A673 (cell line): ENCODE data around the gene TRAPPC10.

Experiments used
- EZH2 ChIP-seq: fragments of 200-600 bp; sonication (generic); IDR thresholded peaks from 2 replicates; pipeline ENCODE4 v1.6.1; 2017; ENCODE audit warnings: borderline replicate concordance, low read depth, mild to moderate bottlenecking, mixed read lengths, antibody characterized with exemption, low read length; ENCODE audit not compliant: poor library complexity, severe bottlenecking
- TF ChIP-seq, protein P1 (sequence below): fragments of 300-800, 200-600 bp; sonication (generic); conservative IDR thresholded peaks from 2 replicates; pipeline ENCODE4 v1.5.1; 2017; ENCODE audit warnings: low read depth, mild to moderate bottlenecking, antibody characterized with exemption, low read length, moderate library complexity, mixed read lengths

DNA sequence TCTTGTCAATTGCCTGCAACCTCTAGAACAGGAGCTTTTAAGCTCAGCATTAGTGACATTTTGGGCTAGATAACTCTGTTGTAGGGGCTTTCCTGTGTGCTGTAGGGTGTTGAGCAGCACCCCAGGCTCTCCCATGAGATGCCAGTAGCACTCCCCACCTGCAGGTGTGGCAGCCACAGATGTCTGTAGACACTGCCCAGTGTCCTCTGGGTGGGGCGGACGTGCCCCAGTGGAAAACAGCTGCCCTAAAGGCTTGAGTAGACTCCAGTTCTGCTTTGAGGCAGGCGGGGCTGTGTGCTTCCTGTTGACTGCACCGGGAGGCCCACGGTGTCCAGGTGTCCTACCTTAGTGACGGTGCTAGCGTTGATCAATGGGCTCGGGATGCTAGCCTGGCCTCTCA, 78.2 kb downstream of the TRAPPC10 start:
- no peak for TF ChIP-seq EZH2
- TF ChIP-seq, protein P1, sequence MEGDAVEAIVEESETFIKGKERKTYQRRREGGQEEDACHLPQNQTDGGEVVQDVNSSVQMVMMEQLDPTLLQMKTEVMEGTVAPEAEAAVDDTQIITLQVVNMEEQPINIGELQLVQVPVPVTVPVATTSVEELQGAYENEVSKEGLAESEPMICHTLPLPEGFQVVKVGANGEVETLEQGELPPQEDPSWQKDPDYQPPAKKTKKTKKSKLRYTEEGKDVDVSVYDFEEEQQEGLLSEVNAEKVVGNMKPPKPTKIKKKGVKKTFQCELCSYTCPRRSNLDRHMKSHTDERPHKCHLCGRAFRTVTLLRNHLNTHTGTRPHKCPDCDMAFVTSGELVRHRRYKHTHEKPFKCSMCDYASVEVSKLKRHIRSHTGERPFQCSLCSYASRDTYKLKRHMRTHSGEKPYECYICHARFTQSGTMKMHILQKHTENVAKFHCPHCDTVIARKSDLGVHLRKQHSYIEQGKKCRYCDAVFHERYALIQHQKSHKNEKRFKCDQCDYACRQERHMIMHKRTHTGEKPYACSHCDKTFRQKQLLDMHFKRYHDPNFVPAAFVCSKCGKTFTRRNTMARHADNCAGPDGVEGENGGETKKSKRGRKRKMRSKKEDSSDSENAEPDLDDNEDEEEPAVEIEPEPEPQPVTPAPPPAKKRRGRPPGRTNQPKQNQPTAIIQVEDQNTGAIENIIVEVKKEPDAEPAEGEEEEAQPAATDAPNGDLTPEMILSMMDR, result no peak
